Measurements from ENCODE around the gene SLMAP. TPM values are rescaled to one million over a fixed set of nuclear protein-coding genes. Genes with fewer than 3 reads are reported as not detected.
"Not testable (repeated sequence)": the region's sequence is repeated elsewhere in the genome, so short reads cannot be mapped to it uniquely, and the experiment has no call there.

Gene SLMAP
- total RNA-seq, 2 donors from 2014 or later = 33.8 to 55.6 TPM

GRCh38 chr3:57851304-57851703 lies 95.2 kb downstream of the SLMAP start:
- Mint-ChIP-seq H3K36me3 (ENCODE audit: low read depth) (peaks cover 37% of the 10 kb centered on the region), H3K27me3 (no peaks in the 10 kb centered on the region), H3K4me1 (no peaks in the 10 kb centered on the region), H3K9me3 (no peaks in the 10 kb centered on the region), H3K4me3 (no peak overlapping the region), H3K27ac (no peak overlapping the region)
- no peak for ATAC-seq (replicated peaks)

DNA sequence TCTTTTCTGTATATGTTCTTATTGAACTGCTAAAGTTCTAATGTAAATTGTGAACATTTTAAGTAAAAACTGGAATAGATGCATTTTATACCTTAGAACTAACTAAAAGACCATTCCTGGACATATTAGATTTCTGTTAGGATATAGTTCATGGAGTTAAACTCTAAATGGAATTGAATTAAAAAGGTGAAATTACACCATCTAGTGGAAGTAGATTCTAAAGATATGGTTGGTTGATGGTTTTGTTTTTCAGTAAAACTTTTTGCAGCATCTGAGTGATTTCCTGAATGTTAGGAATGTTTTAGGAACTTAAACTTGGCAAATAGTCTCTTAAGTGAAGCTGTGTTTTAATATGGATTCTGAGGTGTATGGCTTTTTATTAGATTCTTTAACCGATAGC lies 96.8 kb downstream of the SLMAP start:
- H3K27ac Mint-ChIP-seq = peak overlapping the region; percentile 11
- no peak overlapping the region for H3K4me3 Mint-ChIP-seq
- H3K4me1 Mint-ChIP-seq = no peaks in the 10 kb centered on the region
- no peaks in the 10 kb centered on the region for H3K9me3 Mint-ChIP-seq
- H3K27me3 Mint-ChIP-seq = no peaks in the 10 kb centered on the region
- peaks cover 46% of the 10 kb centered on the region for H3K36me3 Mint-ChIP-seq (ENCODE audit: low read depth)
- ATAC-seq (replicated peaks) = no peak

DNA sequence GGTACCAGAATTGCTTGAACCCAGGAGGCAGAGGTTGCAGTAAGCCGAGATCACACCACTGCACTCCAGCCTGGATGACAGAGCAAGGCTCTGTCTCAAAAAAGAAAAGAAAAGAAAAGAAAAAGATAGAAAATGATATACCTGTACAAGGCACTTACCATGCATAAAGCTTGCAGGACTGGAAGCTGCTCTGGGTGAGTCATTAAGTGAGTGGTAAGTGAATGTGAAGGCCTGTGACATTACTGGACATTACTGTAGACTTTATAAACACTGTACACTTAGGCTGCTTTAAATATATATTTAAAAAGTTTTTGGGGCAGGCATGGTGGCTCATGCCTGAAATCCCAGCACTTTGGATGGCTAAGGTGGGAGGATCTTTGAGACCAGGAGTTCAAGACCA lies 99.2 kb downstream of the SLMAP start:
- H3K9me3 Mint-ChIP-seq = no peaks in the 10 kb centered on the region
- H3K4me3 Mint-ChIP-seq = no peak overlapping the region
- H3K27ac Mint-ChIP-seq = no peak overlapping the region
- no peaks in the 10 kb centered on the region for H3K4me1 Mint-ChIP-seq
- peaks cover 46% of the 10 kb centered on the region for H3K36me3 Mint-ChIP-seq (ENCODE audit: low read depth)
- ATAC-seq (replicated peaks) = no peak
- H3K27me3 Mint-ChIP-seq = no peaks in the 10 kb centered on the region

DNA sequence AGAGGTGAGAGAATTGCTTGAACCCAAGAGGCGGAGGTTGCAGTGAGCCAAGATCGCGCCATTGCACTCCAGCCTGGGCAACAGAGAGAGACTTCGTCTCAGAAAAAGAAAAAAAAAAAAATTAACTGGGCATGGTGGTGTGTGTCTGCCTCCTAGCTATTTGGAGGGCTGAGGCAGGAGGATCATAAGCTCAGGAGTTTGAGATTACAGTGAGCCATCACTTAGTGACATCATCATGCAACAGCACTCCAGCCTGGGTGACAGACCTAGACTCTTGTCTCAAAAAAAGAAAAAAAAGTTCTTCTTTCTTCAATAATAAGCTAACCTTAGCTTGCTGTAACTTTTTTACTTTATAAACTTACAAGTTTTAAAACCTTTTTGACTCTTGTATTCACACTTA lies 99.8 kb downstream of the SLMAP start:
- ATAC-seq (replicated peaks) = no peak
- Mint-ChIP-seq H3K27ac (no peak overlapping the region), H3K4me1 (no peaks in the 10 kb centered on the region), H3K4me3 (no peak overlapping the region), H3K27me3 (no peaks in the 10 kb centered on the region), H3K9me3 (no peaks in the 10 kb centered on the region), H3K36me3 (ENCODE audit: low read depth) (peaks cover 45% of the 10 kb centered on the region)

DNA sequence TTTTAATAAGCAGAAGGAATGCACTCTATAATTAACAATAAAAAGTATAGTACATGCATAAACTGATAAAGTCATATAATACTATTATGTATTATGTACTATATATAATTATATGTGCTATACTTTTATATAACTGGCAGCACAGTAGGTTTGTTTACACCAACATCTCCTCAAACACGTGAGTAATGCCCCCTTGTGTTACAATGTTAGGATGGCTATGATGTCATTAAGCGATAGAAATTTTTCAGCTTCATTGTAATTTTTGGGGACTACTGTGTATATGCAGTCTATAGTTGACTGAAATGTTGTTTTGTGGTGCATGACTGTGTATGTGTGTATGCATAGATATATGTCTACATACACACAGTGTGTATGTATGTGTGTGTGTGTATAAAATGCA lies 100.6 kb downstream of the SLMAP start:
- no peak overlapping the region for H3K27ac Mint-ChIP-seq
- no peak for ATAC-seq (replicated peaks)
- peaks cover 46% of the 10 kb centered on the region for H3K36me3 Mint-ChIP-seq (ENCODE audit: low read depth)
- H3K4me3 Mint-ChIP-seq = no peak overlapping the region
- no peaks in the 10 kb centered on the region for H3K9me3 Mint-ChIP-seq
- no peaks in the 10 kb centered on the region for H3K27me3 Mint-ChIP-seq
- no peaks in the 10 kb centered on the region for H3K4me1 Mint-ChIP-seq

GRCh38 chr3:57862894-57863293 lies 106.8 kb downstream of the SLMAP start:
- H3K9me3 Mint-ChIP-seq = no peaks in the 10 kb centered on the region
- H3K4me3 Mint-ChIP-seq = no peak overlapping the region
- peaks cover 84% of the 10 kb centered on the region for H3K36me3 Mint-ChIP-seq (ENCODE audit: low read depth)
- H3K4me1 Mint-ChIP-seq = no peaks in the 10 kb centered on the region
- H3K27me3 Mint-ChIP-seq = no peaks in the 10 kb centered on the region
- H3K27ac Mint-ChIP-seq = no peak overlapping the region
- ATAC-seq (replicated peaks) = no peak

GRCh38 chr3:57863380-57863779 lies 107.3 kb downstream of the SLMAP start:
- Mint-ChIP-seq H3K36me3 (ENCODE audit: low read depth) (peaks cover 79% of the 10 kb centered on the region), H3K9me3 (no peaks in the 10 kb centered on the region), H3K4me3 (no peak overlapping the region), H3K27me3 (no peaks in the 10 kb centered on the region), H3K4me1 (no peaks in the 10 kb centered on the region), H3K27ac (no peak overlapping the region)
- ATAC-seq (replicated peaks) = no peak

GRCh38 chr3:57864853-57865252 lies 108.7 kb downstream of the SLMAP start:
- no peak overlapping the region for H3K27ac Mint-ChIP-seq
- H3K9me3 Mint-ChIP-seq = no peaks in the 10 kb centered on the region
- ATAC-seq (replicated peaks) = no peak
- no peak overlapping the region for H3K4me3 Mint-ChIP-seq
- H3K27me3 Mint-ChIP-seq = no peaks in the 10 kb centered on the region
- no peaks in the 10 kb centered on the region for H3K4me1 Mint-ChIP-seq
- H3K36me3 Mint-ChIP-seq (ENCODE audit: low read depth) = peaks cover 64% of the 10 kb centered on the region

DNA sequence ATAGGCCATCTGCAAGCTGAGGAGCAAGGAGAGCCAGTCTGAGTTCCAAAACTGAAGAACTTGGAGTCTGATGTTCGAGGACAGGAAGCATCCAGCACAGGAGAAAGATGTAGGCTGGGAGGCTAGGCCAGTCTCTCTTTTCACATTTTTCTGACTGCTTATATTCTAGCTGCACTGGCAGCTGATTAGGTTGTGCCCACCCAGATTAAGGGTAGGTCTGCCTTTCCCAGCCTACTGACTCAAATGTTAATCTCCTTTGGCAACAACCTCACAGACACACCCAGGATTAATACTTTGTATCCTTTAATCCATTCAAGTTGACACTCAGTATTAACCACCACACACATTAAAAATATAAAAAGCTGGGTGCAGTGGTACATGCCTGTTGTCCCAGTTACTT lies 113.0 kb downstream of the SLMAP start:
- H3K36me3 Mint-ChIP-seq (ENCODE audit: low read depth) = peaks cover 56% of the 10 kb centered on the region
- H3K4me1 Mint-ChIP-seq; H3K9me3 Mint-ChIP-seq; H3K4me3 Mint-ChIP-seq; ATAC-seq (replicated peaks); H3K27me3 Mint-ChIP-seq; H3K27ac Mint-ChIP-seq: not testable (repeated sequence)

- no peaks in the 10 kb centered on the region for H3K4me1 Mint-ChIP-seq
- no peaks in the 10 kb centered on the region for H3K27me3 Mint-ChIP-seq
- H3K27ac Mint-ChIP-seq = no peak overlapping the region
- ATAC-seq (replicated peaks) = no peak
- peaks cover 34% of the 10 kb centered on the region for H3K36me3 Mint-ChIP-seq (ENCODE audit: low read depth)
- no peak overlapping the region for H3K4me3 Mint-ChIP-seq
- H3K9me3 Mint-ChIP-seq = no peaks in the 10 kb centered on the region
These were observed 116.5 kb downstream of the SLMAP start for GRCh38 chr3:57872606-57873005.

- Mint-ChIP-seq H3K27me3 (no peaks in the 10 kb centered on the region), H3K4me3 (no peak overlapping the region), H3K9me3 (no peaks in the 10 kb centered on the region), H3K4me1 (no peaks in the 10 kb centered on the region), H3K36me3 (ENCODE audit: low read depth) (peaks cover 35% of the 10 kb centered on the region), H3K27ac (no peak overlapping the region)
- no peak for ATAC-seq (replicated peaks)
These were observed 120.5 kb downstream of the SLMAP start for GRCh38 chr3:57876632-57877031.

DNA sequence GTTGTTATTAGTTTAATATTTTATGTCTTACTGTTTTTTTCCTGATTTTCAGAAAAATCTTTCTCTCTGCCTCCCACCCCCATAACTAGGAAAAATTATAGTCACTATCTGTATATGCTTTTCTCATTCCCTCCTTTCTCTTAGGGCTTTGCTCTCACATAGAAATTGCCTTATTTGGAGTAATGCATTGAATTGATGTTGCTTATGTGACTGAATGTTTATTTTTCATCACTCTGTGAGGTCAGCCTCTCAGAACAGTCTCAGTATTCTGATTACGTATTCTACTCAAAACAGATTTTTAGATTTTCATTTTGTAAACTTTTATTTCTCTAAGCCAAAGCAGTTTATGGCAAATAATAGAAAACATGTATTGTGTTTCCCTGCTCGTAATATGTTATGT lies 121.0 kb downstream of the SLMAP start:
- no peak overlapping the region for H3K4me3 Mint-ChIP-seq
- H3K36me3 Mint-ChIP-seq (ENCODE audit: low read depth) = peaks cover 32% of the 10 kb centered on the region
- ATAC-seq (replicated peaks) = no peak
- H3K27me3 Mint-ChIP-seq = no peaks in the 10 kb centered on the region
- no peak overlapping the region for H3K27ac Mint-ChIP-seq
- no peaks in the 10 kb centered on the region for H3K9me3 Mint-ChIP-seq
- H3K4me1 Mint-ChIP-seq = no peaks in the 10 kb centered on the region

DNA sequence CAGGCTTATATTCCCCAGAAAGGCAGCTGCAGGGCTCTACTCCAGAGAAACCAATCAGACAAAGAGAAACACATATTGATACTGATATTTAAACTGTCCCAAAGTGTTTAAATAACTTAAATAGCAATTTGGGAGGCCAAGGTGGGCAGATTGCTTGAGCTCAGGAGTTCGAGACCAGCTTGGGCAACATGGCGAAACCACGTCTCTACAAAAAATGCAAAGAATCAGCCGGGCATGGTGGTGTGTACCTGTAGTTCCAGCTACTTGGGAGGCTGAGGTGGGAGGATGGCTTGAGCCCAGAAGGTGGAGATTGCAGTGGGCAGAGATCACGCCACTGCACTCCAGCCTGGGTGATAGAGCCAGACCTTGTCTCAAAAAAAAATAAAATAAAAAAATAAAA lies 128.3 kb downstream of the SLMAP start:
- H3K4me1 Mint-ChIP-seq; ATAC-seq (replicated peaks); H3K27me3 Mint-ChIP-seq: not testable (repeated sequence)

DNA sequence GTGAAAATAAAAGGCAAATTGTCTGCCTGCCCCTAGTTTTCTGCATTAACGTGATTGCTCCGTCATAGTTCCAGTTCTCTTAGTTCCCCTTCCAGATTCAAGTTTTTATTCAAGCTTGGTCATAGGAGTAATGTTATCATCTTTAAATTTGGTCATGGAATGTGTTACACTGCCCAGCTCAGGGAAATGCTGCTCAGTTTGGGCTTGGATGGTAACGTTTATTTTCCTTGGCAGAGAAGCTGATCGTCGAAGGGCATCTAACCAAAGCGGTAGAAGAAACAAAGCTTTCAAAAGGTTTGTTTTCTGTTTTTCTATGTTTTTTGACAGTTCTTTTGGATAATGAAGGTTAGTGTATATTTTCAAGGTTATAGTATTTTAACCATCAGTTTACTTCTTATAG lies 133.7 kb downstream of the SLMAP start:
- H3K9me3 Mint-ChIP-seq = no peaks in the 10 kb centered on the region
- H3K27me3 Mint-ChIP-seq = no peaks in the 10 kb centered on the region
- H3K4me1 Mint-ChIP-seq = peaks cover 2% of the 10 kb centered on the region
- H3K27ac Mint-ChIP-seq = no peak overlapping the region
- H3K36me3 Mint-ChIP-seq (ENCODE audit: low read depth) = peaks cover 29% of the 10 kb centered on the region
- ATAC-seq (replicated peaks) = no peak
- H3K4me3 Mint-ChIP-seq = no peak overlapping the region

More for the DNA sequence above, 128.3 kb downstream of the SLMAP start:
- H3K9me3 Mint-ChIP-seq, H3K4me3 Mint-ChIP-seq, H3K27ac Mint-ChIP-seq: not testable (repeated sequence)
- peaks cover 42% of the 10 kb centered on the region for H3K36me3 Mint-ChIP-seq (ENCODE audit: low read depth)

GRCh38 chr3:57890874-57891273 lies 134.8 kb downstream of the SLMAP start:
- Mint-ChIP-seq H3K4me3 (no peak overlapping the region), H3K36me3 (ENCODE audit: low read depth) (peaks cover 27% of the 10 kb centered on the region), H3K4me1 (no peaks in the 10 kb centered on the region), H3K27me3 (no peaks in the 10 kb centered on the region), H3K27ac (no peak overlapping the region), H3K9me3 (no peaks in the 10 kb centered on the region)
- ATAC-seq (replicated peaks) = no peak

GRCh38 chr3:57892423-57892822 lies 136.3 kb downstream of the SLMAP start:
- no peak overlapping the region for H3K4me3 Mint-ChIP-seq
- H3K27me3 Mint-ChIP-seq = no peaks in the 10 kb centered on the region
- ATAC-seq (replicated peaks) = no peak
- no peaks in the 10 kb centered on the region for H3K9me3 Mint-ChIP-seq
- no peak overlapping the region for H3K27ac Mint-ChIP-seq
- H3K36me3 Mint-ChIP-seq (ENCODE audit: low read depth) = peaks cover 28% of the 10 kb centered on the region
- H3K4me1 Mint-ChIP-seq = no peaks in the 10 kb centered on the region
